SK-N-SH treated with all-trans-retinoic acid at 6 μM for 48 hours (cell line): ENCODE data around the gene SPACA9.

Experiments used
- ATAC-seq: fragments of 200-7000 bp; cut with Tn5 transposase; 3 replicates; pipeline ENCODE4 v1.9.1; 2020; ENCODE audit warnings: mild to moderate bottlenecking, moderate library complexity
- BACH2 ChIP-seq: fragments of 250-450 bp; sonication (Bioruptor Pico); IDR thresholded peaks from 2 replicates; pipeline ENCODE4 v1.9.0; 2021; ENCODE audit warnings: mild to moderate bottlenecking, borderline replicate concordance
- CSDC2 ChIP-seq: fragments of 250-450 bp; sonication (Bioruptor Pico); IDR thresholded peaks from 2 replicates; pipeline ENCODE4 v1.5.0; 2020; ENCODE audit warnings: mild to moderate bottlenecking, moderate library complexity
- GLIS3 ChIP-seq: fragments of 250-450 bp; sonication (Bioruptor Pico); IDR thresholded peaks from 2 replicates; pipeline ENCODE4 v1.5.0; 2020; ENCODE audit warnings: mild to moderate bottlenecking, moderate library complexity
- ISL1 ChIP-seq: fragments of 250-450 bp; sonication (Bioruptor Pico); IDR thresholded peaks from 2 replicates; pipeline ENCODE4 v2.1.2; 2022; ENCODE audit warnings: mild to moderate bottlenecking, moderate library complexity
- OSR1 ChIP-seq: fragments of 250-450 bp; sonication (Bioruptor Pico); IDR thresholded peaks from 2 replicates; pipeline ENCODE4 v1.8.0; 2022; ENCODE audit warnings: moderate library complexity, mild to moderate bottlenecking, inconsistent platforms
- PPARA ChIP-seq: fragments of 250-450 bp; sonication (Bioruptor Pico); IDR thresholded peaks from 2 replicates; pipeline ENCODE4 v1.5.0; 2020; ENCODE audit warnings: mild to moderate bottlenecking, borderline replicate concordance
- SNAI2 ChIP-seq: fragments of 250-450 bp; sonication (Bioruptor Pico); IDR thresholded peaks from 2 replicates; pipeline ENCODE4 v1.5.0; 2020; ENCODE audit warnings: mild to moderate bottlenecking, moderate library complexity
- TCF4 ChIP-seq: fragments of 250-450 bp; sonication (Bioruptor Pico); IDR thresholded peaks from 2 replicates; pipeline ENCODE4 v1.8.0; 2021; ENCODE audit warnings: mild to moderate bottlenecking, moderate library complexity, borderline replicate concordance
- TOX ChIP-seq: fragments of 250-450 bp; sonication (Bioruptor Pico); IDR thresholded peaks from 2 replicates; pipeline ENCODE4 v1.8.0; 2021; ENCODE audit warnings: mild to moderate bottlenecking, moderate library complexity, borderline replicate concordance
- ZC3H10 ChIP-seq: fragments of 250-450 bp; sonication (Bioruptor Pico); IDR thresholded peaks from 2 replicates; pipeline ENCODE4 v1.5.1; 2021; ENCODE audit warnings: mild to moderate bottlenecking, moderate library complexity
- ZFP3 ChIP-seq: fragments of 250-450 bp; sonication (Bioruptor Pico); IDR thresholded peaks from 2 replicates; pipeline ENCODE4 v1.5.0; 2020; ENCODE audit warnings: mild to moderate bottlenecking, moderate library complexity
- ZFP30 ChIP-seq: fragments of 450-650 bp; formaldehyde crosslinking; IDR thresholded peaks from 2 replicates; pipeline ENCODE4 v1.5.0; 2022; ENCODE audit warnings: mild to moderate bottlenecking, moderate library complexity
- ZNF70 ChIP-seq: fragments of 450-650 bp; formaldehyde crosslinking; IDR thresholded peaks from 2 replicates; pipeline ENCODE4 v1.5.0; 2020; ENCODE audit warnings: mild to moderate bottlenecking, moderate library complexity
- ZNF8 ChIP-seq: fragments of 450-650 bp; formaldehyde crosslinking; IDR thresholded peaks from 2 replicates; pipeline ENCODE4 v1.5.0; 2020; ENCODE audit warnings: mild to moderate bottlenecking, moderate library complexity
- TF ChIP-seq, protein P1 (sequence below): fragments of 250-450 bp; sonication (Bioruptor Pico); IDR thresholded peaks from 2 replicates; pipeline ENCODE4 v1.5.1; 2021; ENCODE audit warnings: mild to moderate bottlenecking, moderate library complexity
- TF ChIP-seq, protein P2 (sequence below): fragments of 250-450 bp; sonication (Bioruptor Pico); IDR thresholded peaks from 2 replicates; pipeline ENCODE4 v1.8.0; 2021; ENCODE audit warnings: low read depth, mild to moderate bottlenecking, moderate library complexity, borderline replicate concordance
- TF ChIP-seq, protein P3 (sequence below): fragments of 250-450 bp; sonication (Bioruptor Pico); IDR thresholded peaks from 2 replicates; pipeline ENCODE4 v1.8.0; 2020; ENCODE audit warnings: mild to moderate bottlenecking, moderate library complexity, borderline replicate concordance
- TF ChIP-seq, protein P4 (sequence below): fragments of 250-450 bp; sonication (Bioruptor Pico); IDR thresholded peaks from 2 replicates; pipeline ENCODE4 v1.5.0; 2020; ENCODE audit warnings: mild to moderate bottlenecking, moderate library complexity

SPACA9 gene

DNA sequence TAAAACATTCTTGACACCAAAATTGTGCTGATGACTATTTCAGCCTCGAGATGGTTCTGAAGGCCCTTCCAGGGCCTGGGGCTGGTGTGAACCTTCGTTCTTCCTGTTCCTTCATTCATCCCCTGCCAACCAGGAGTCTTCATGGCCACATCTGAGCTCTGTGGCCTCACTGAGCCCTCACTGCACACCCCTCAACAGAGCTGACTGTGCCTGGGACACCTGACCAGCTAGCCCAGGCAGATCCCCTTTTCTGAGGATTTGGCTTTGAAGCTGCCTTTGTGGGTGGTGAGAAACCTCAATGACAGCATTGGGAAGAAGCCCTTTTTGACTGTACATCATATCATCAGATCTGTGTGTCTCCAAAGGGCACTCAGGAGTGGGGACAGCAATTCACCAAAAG is 14.4 kb upstream of the SPACA9 start:
- ATAC-seq, result no peak
- TF ChIP-seq GLIS3, result no peak
- TF ChIP-seq PPARA (CRISPR knock-in tag), result no peak
- no peak for TF ChIP-seq TOX
- no peak for TF ChIP-seq TCF4
- no peak for TF ChIP-seq SNAI2
- TF ChIP-seq ZNF70 (CRISPR knock-in tag), result no peak
- no peak for TF ChIP-seq ZC3H10 (CRISPR knock-in tag)
- TF ChIP-seq, protein P1, sequence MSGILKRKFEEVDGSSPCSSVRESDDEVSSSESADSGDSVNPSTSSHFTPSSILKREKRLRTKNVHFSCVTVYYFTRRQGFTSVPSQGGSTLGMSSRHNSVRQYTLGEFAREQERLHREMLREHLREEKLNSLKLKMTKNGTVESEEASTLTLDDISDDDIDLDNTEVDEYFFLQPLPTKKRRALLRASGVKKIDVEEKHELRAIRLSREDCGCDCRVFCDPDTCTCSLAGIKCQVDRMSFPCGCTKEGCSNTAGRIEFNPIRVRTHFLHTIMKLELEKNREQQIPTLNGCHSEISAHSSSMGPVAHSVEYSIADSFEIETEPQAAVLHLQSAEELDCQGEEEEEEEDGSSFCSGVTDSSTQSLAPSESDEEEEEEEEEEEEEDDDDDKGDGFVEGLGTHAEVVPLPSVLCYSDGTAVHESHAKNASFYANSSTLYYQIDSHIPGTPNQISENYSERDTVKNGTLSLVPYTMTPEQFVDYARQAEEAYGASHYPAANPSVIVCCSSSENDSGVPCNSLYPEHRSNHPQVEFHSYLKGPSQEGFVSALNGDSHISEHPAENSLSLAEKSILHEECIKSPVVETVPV (CRISPR knock-in tag), result no peak
- TF ChIP-seq ZFP30 (CRISPR knock-in tag), result no peak
- no peak for TF ChIP-seq ISL1 (CRISPR knock-in tag)
- no peak for TF ChIP-seq OSR1 (CRISPR knock-in tag)
- no peak for TF ChIP-seq ZNF8
- TF ChIP-seq, protein P2, sequence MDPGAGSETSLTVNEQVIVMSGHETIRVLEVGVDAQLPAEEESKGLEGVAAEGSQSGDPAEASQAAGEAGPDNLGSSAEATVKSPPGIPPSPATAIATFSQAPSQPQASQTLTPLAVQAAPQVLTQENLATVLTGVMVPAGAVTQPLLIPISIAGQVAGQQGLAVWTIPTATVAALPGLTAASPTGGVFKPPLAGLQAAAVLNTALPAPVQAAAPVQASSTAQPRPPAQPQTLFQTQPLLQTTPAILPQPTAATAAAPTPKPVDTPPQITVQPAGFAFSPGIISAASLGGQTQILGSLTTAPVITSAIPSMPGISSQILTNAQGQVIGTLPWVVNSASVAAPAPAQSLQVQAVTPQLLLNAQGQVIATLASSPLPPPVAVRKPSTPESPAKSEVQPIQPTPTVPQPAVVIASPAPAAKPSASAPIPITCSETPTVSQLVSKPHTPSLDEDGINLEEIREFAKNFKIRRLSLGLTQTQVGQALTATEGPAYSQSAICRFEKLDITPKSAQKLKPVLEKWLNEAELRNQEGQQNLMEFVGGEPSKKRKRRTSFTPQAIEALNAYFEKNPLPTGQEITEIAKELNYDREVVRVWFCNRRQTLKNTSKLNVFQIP (CRISPR knock-in tag), result no peak

DNA sequence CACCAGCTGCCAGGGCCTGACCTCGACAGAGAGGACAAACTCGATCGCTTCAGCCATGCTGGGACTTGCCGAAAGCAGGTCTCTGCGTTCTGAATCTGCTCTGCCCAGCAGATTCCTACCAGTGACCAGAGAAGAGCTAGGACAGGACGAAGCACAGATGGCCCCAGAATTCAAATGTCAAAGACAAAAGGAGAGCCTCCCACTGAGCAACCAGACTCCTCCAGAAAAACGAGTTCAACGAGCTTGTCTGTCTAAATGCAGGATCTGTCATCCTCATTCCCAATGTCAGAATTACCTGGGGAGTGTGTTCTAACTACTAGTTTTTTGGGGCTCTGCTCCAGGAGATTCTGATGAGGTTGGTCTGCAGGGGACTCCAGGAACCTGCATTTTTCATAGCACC is 14.0 kb upstream of the SPACA9 start:
- TF ChIP-seq ZNF70 (CRISPR knock-in tag) (no peak), GLIS3 (no peak), OSR1 (CRISPR knock-in tag) (no peak), SNAI2 (no peak)

DNA sequence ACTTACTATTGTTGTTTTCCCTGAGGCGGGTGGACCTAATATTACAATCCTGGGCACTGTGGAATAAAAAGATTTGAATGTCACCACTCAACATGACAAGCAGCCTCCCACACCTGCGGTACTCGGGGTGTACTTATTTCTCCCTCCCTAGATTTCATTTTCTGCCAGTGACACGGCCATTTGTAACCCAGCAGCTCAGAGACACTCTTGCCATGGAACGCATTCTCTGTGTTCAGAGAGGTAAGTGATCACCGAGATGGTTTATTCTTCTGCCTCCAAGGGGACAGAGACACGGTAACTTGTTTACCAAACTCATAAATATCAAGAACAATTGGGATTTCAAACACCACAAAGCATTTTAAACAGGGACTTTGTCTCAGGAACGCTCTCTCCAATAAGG is 11.8 kb upstream of the SPACA9 start:
- no peak for ATAC-seq
- TF ChIP-seq ZC3H10 (CRISPR knock-in tag), result no peak
- no peak for TF ChIP-seq ZFP3 (CRISPR knock-in tag)
- TF ChIP-seq BACH2 (CRISPR knock-in tag), result no peak
- TF ChIP-seq, protein P3, sequence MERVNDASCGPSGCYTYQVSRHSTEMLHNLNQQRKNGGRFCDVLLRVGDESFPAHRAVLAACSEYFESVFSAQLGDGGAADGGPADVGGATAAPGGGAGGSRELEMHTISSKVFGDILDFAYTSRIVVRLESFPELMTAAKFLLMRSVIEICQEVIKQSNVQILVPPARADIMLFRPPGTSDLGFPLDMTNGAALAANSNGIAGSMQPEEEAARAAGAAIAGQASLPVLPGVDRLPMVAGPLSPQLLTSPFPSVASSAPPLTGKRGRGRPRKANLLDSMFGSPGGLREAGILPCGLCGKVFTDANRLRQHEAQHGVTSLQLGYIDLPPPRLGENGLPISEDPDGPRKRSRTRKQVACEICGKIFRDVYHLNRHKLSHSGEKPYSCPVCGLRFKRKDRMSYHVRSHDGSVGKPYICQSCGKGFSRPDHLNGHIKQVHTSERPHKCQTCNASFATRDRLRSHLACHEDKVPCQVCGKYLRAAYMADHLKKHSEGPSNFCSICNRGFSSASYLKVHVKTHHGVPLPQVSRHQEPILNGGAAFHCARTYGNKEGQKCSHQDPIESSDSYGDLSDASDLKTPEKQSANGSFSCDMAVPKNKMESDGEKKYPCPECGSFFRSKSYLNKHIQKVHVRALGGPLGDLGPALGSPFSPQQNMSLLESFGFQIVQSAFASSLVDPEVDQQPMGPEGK, result no peak
- TF ChIP-seq, protein P4, sequence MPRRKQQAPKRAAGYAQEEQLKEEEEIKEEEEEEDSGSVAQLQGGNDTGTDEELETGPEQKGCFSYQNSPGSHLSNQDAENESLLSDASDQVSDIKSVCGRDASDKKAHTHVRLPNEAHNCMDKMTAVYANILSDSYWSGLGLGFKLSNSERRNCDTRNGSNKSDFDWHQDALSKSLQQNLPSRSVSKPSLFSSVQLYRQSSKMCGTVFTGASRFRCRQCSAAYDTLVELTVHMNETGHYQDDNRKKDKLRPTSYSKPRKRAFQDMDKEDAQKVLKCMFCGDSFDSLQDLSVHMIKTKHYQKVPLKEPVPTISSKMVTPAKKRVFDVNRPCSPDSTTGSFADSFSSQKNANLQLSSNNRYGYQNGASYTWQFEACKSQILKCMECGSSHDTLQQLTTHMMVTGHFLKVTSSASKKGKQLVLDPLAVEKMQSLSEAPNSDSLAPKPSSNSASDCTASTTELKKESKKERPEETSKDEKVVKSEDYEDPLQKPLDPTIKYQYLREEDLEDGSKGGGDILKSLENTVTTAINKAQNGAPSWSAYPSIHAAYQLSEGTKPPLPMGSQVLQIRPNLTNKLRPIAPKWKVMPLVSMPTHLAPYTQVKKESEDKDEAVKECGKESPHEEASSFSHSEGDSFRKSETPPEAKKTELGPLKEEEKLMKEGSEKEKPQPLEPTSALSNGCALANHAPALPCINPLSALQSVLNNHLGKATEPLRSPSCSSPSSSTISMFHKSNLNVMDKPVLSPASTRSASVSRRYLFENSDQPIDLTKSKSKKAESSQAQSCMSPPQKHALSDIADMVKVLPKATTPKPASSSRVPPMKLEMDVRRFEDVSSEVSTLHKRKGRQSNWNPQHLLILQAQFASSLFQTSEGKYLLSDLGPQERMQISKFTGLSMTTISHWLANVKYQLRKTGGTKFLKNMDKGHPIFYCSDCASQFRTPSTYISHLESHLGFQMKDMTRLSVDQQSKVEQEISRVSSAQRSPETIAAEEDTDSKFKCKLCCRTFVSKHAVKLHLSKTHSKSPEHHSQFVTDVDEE (CRISPR knock-in tag), result no peak
- no peak for TF ChIP-seq ZNF70 (CRISPR knock-in tag)
- TF ChIP-seq TCF4, result no peak
- TF ChIP-seq, protein P1 (CRISPR knock-in tag), result no peak
- TF ChIP-seq, protein P2 (CRISPR knock-in tag), result no peak
- TF ChIP-seq CSDC2 (CRISPR knock-in tag), result no peak
- no peak for TF ChIP-seq ZFP30 (CRISPR knock-in tag)
- no peak for TF ChIP-seq SNAI2

More for the DNA sequence above, 14.0 kb upstream of the SPACA9 start:
- ATAC-seq, result no peak
